GM21528 (cell line): ENCODE results near the gene SEC16A.

Experiments
- ATAC-seq: cut with Tn5 transposase; IDR thresholded peaks from one replicate; pipeline ENCODE4 v1.9.1; 2021; ENCODE audit warnings: mild to moderate bottlenecking, moderate library complexity; ENCODE audit not compliant: unreplicated experiment, low FRiP score

The SEC16A gene

GRCh38 chr9:136482793-136483588, at the start of gene SEC16A:
Gene SEC16A (minus strand): TSS chr9:136483040. CDS start chr9:136477615, 5,425 bp downstream.
- ATAC-seq: peak; percentile 61

- no peak for ATAC-seq
These were observed 49.3 kb upstream of the SEC16A start for GRCh38 chr9:136531904-136532798.

- ATAC-seq: no peak
These were observed 48.5 kb upstream of the SEC16A start for GRCh38 chr9:136531186-136531903.

- no peak for ATAC-seq
These were observed 47.7 kb upstream of the SEC16A start for GRCh38 chr9:136530461-136531089.

- ATAC-seq: no peak
These were observed 46.9 kb upstream of the SEC16A start for GRCh38 chr9:136529516-136530460.

- no peak for ATAC-seq
These were observed 46.0 kb upstream of the SEC16A start for GRCh38 chr9:136528716-136529341.

GRCh38 chr9:136527721-136528710, 45.2 kb upstream of the SEC16A start:
- no peak for ATAC-seq

GRCh38 chr9:136527131-136527530, 44.3 kb upstream of the SEC16A start:
- ATAC-seq: no peak

- no peak for ATAC-seq
These were observed 43.8 kb upstream of the SEC16A start for GRCh38 chr9:136526625-136527066.

- no peak for ATAC-seq
These were observed 43.1 kb upstream of the SEC16A start for GRCh38 chr9:136525841-136526499.

- ATAC-seq: no peak
These were observed 42.4 kb upstream of the SEC16A start for GRCh38 chr9:136525207-136525606.

- ATAC-seq: no peak
These were observed 39.7 kb upstream of the SEC16A start for GRCh38 chr9:136522314-136523237.

GRCh38 chr9:136521537-136521936, 38.7 kb upstream of the SEC16A start:
- ATAC-seq: no peak

- no peak for ATAC-seq
These were observed 37.3 kb upstream of the SEC16A start for GRCh38 chr9:136520053-136520540.

GRCh38 chr9:136519263-136520052, 36.6 kb upstream of the SEC16A start:
- no peak for ATAC-seq
